MCF 10A (cell line): Measurements from ENCODE around the gene TIMP3. TPM values are rescaled to one million over a fixed set of nuclear protein-coding genes. Genes with fewer than 3 reads are reported as not detected.

Experiments used
- BruUV-seq: library from RNA; stranded (reverse); fragments of 400-500 nt; replicated peaks from 2 replicates; lab custom pipeline; 2021; lab: Mats Ljungman, UMichigan
- CTCF ChIA-PET: fragments of 300-600 bp; sonication (Branson Sonifier 250); formaldehyde crosslinking; extraction: SDS; loops from one replicate; lab custom pipeline; 2021; ENCODE audit warnings: antibody characterized with exemption, inconsistent platforms; lab: Yijun Ruan, JAX
- POLR2A ChIA-PET: fragments of 300-600, 350-650 bp; sonication (Branson Sonifier 250); formaldehyde crosslinking; extraction: SDS; loops from one replicate; lab custom pipeline; 2020; ENCODE audit warnings: antibody characterized with exemption, inconsistent platforms; lab: Yijun Ruan, JAX
- DNase-seq: peaks from one replicate; pipeline ENCODE4 v3.0.0-alpha.2; 2018; ENCODE audit not compliant: unreplicated experiment
- H3K27ac Mint-ChIP-seq: one replicate; pipeline ENCODE4 v1.8.0; 2022; ENCODE audit warnings: mild to moderate bottlenecking, low read depth, mixed read lengths; ENCODE audit not compliant: unreplicated experiment
- H3K27me3 Mint-ChIP-seq: one replicate; pipeline ENCODE4 v1.8.0; 2022; ENCODE audit warnings: mixed read lengths; ENCODE audit not compliant: insufficient read depth, unreplicated experiment
- H3K36me3 Mint-ChIP-seq: one replicate; pipeline ENCODE4 v1.8.0; 2022; ENCODE audit warnings: mild to moderate bottlenecking, moderate library complexity, mixed read lengths; ENCODE audit not compliant: insufficient read depth, unreplicated experiment
- H3K4me1 Mint-ChIP-seq: one replicate; pipeline ENCODE4 v1.8.0; 2022; ENCODE audit warnings: mixed read lengths; ENCODE audit not compliant: insufficient read depth, unreplicated experiment
- H3K4me3 Mint-ChIP-seq: one replicate; pipeline ENCODE4 v1.8.0; 2022; ENCODE audit warnings: mild to moderate bottlenecking, moderate library complexity, mixed read lengths; ENCODE audit not compliant: unreplicated experiment
- H3K9me3 Mint-ChIP-seq: one replicate; pipeline ENCODE4 v1.8.0; 2022; ENCODE audit warnings: mixed read lengths; ENCODE audit not compliant: unreplicated experiment
- CTCF ChIP-seq: fragments of 200-600 bp; IDR thresholded peaks from one replicate; pipeline ENCODE4 v1.8.0; 2022; ENCODE audit warnings: antibody characterized with exemption, mild to moderate bottlenecking; ENCODE audit not compliant: unreplicated experiment
- intact Hi-C: fragments of 100-400 bp; cut with micrococcal nuclease; formaldehyde crosslinking; loops from 2 replicates; pipeline ENCODE4 v1.14.1; 2022
- total RNA-seq: library from RNA; stranded (reverse); gene quantifications from 2 replicates; pipeline ENCODE4 v1.2.3, GENCODE V29; 2022

TIMP3 gene
- total RNA-seq, 1 experiment from 2014 or later = 50.6 TPM

GRCh38 chr22:32858957-32859356 lies 57.5 kb downstream of the TIMP3 start:
- Mint-ChIP-seq H3K27me3 (no peaks in the 10 kb centered on the region), H3K9me3 (no peaks in the 10 kb centered on the region), H3K27ac (no peak overlapping the region), H3K4me3 (no peak overlapping the region), H3K36me3 (peaks cover 68% of the 10 kb centered on the region), H3K4me1 (no peaks in the 10 kb centered on the region)
- DNase-seq = no peak
- intact Hi-C loops = no loop called here
- ChIA-PET CTCF (interaction anchor here (0.9 to 1.2 kb wide), 2 partner anchors 9 to 190 kb away, joined by 3 to 4 read pairs; no protein-coding TSS in a partner anchor), POLR2A (interaction anchor here (1.2 kb wide), 1 partner anchor 21 kb away, joined by 3 read pairs; no protein-coding TSS in a partner anchor)
- BruUV-seq = no TSS peak
- TF ChIP-seq CTCF = no peak

- intact Hi-C loops = no loop called here
- Mint-ChIP-seq H3K36me3 (peaks cover 65% of the 10 kb centered on the region), H3K27me3 (no peaks in the 10 kb centered on the region), H3K27ac (no peak overlapping the region), H3K4me3 (no peak overlapping the region), H3K9me3 (no peaks in the 10 kb centered on the region), H3K4me1 (no peaks in the 10 kb centered on the region)
- no TSS peak for BruUV-seq
- ChIA-PET CTCF (interaction anchor here (0.7 to 1.3 kb wide), 3 partner anchors 14 to 127 kb away, joined by 3 to 4 read pairs (median 4); no protein-coding TSS in a partner anchor), POLR2A (interaction anchor here (0.7 to 1.2 kb wide), 3 partner anchors 9 to 38 kb away, joined by 3 read pairs; no protein-coding TSS in a partner anchor)
- DNase-seq = no peak
- no peak for TF ChIP-seq CTCF
These were observed 58.2 kb downstream of the TIMP3 start for GRCh38 chr22:32859743-32860142.

- ChIA-PET CTCF (interaction anchor here (1.1 kb wide), 1 partner anchor 49 kb away, joined by 3 read pairs; no protein-coding TSS in a partner anchor), POLR2A (no interaction called here)
- Mint-ChIP-seq H3K36me3 (peaks cover 60% of the 10 kb centered on the region), H3K27me3 (no peaks in the 10 kb centered on the region), H3K9me3 (no peaks in the 10 kb centered on the region), H3K4me1 (no peaks in the 10 kb centered on the region), H3K4me3 (no peak overlapping the region), H3K27ac (no peak overlapping the region)
- no peak for TF ChIP-seq CTCF
- no TSS peak for BruUV-seq
- intact Hi-C loops = no loop called here
- no peak for DNase-seq
These were observed 59.8 kb downstream of the TIMP3 start for GRCh38 chr22:32861330-32861729.

GRCh38 chr22:32862083-32862482 lies 60.6 kb downstream of the TIMP3 start:
- H3K4me1 Mint-ChIP-seq = no peaks in the 10 kb centered on the region
- no peak for TF ChIP-seq CTCF
- no TSS peak for BruUV-seq
- peaks cover 54% of the 10 kb centered on the region for H3K36me3 Mint-ChIP-seq
- no peaks in the 10 kb centered on the region for H3K9me3 Mint-ChIP-seq
- no peak overlapping the region for H3K27ac Mint-ChIP-seq
- H3K27me3 Mint-ChIP-seq = no peaks in the 10 kb centered on the region
- ChIA-PET POLR2A (no interaction called here), CTCF (no interaction called here)
- H3K4me3 Mint-ChIP-seq = no peak overlapping the region
- intact Hi-C loops = no loop called here
- DNase-seq = no peak
